DND-41 (cell line): ENCODE results near the gene PDXP.

Experiments
- CTCF ChIP-seq: IDR thresholded peaks from 2 replicates; pipeline ENCODE4 v1.5.1; 2012; ENCODE audit warnings: borderline replicate concordance, low read length, moderate library complexity, mild to moderate bottlenecking; ENCODE audit not compliant: poor library complexity, severe bottlenecking; ENCODE audit errors: extremely low read depth
- EZH2 ChIP-seq: IDR thresholded peaks from 3 replicates; pipeline ENCODE4 v1.6.1; 2012; ENCODE audit warnings: borderline replicate concordance, low read depth, mild to moderate bottlenecking, moderate library complexity, low read length, inconsistent platforms; ENCODE audit not compliant: severe bottlenecking

GRCh38 chr22:37639070-37639760, 19.3 kb upstream of the PDXP start, which contains the start of gene SH3BP1:
- TF ChIP-seq EZH2 = no peak
- no peak for TF ChIP-seq CTCF
